GM18909 (cell line): ENCODE data around the gene SCUBE3.

Experiments
- ATAC-seq: cut with Tn5 transposase; IDR thresholded peaks from one replicate; pipeline ENCODE4 v1.9.1; 2021; ENCODE audit warnings: mild to moderate bottlenecking; ENCODE audit not compliant: unreplicated experiment, poor library complexity

SCUBE3 gene

GRCh38 chr6:35296931-35297600, 83.3 kb downstream of the SCUBE3 start:
- no peak for ATAC-seq

DNA sequence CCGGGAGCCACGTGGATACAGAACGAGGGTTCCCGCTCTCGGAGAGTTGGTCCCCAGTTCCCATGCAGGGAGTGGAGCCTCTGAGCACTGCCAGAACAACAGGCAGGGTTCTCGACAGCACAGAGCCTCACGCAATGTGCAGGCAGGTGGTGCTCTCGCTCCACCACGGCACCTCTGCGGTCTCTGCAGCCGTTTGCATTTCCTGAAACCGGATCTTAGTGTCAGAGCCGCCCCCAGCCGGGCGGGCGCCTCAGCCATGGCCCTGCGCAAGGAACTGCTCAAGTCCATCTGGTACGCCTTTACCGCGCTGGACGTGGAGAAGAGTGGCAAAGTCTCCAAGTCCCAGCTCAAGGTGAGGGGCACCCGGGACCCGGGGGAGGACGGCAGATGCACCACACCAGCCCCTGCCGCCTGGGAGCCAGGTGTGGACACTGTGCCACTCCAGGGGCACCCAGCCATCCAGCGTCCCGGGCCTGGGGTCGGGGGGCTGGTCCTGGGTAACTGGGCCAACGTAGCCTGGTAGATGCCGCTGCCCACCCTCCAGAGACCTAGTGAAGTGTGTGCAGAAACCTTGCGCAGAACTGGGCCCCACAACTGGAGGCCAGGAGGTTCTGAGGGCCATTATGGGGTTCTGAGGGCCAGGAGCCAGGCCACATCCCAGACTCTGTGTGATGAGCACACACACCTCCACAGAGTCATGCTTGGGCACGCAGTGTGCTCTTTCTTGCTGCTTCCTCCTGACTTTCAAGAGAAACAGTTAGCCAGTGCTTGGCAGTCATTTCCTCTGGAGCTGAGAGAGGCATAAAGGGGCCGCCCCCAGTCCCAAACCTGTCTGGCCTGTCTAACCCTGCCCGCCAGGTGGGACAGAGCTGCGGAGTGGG, 84.1 kb downstream of the SCUBE3 start, which contains the start of gene DEF6:
Gene DEF6, plus strand, starts transcription at position 218 of the 881 bp plus-strand sequence. Its CDS starts 39 bp downstream, at position 257.
- peak; percentile 77 for ATAC-seq

- ATAC-seq, result no peak
These were observed 84.9 kb downstream of the SCUBE3 start for GRCh38 chr6:35298625-35299140.

- ATAC-seq, result no peak
These were observed 85.9 kb downstream of the SCUBE3 start for GRCh38 chr6:35299674-35300073.

GRCh38 chr6:35300848-35301247, 87.1 kb downstream of the SCUBE3 start:
- no peak for ATAC-seq
